SJCRH30 (cell line): ENCODE measurements around the gene SAMD11. TPM values are rescaled to one million over a fixed set of nuclear protein-coding genes. Genes with fewer than 3 reads are reported as not detected.
"Not testable (repeated sequence)": the region's sequence is repeated elsewhere in the genome, so short reads cannot be mapped to it uniquely, and the experiment has no call there.

ENCODE experiments used
- DNase-seq, 2 experiments: peaks; one replicate each; pipeline ENCODE4 v3.0.0-alpha.2; 2015 to 2020
- H3K27ac ChIP-seq: fragments of 250-450 bp; sonication (Bioruptor Pico); 2 replicates; pipeline ENCODE4 v1.5.1; 2020; ENCODE audit warnings: mild to moderate bottlenecking, moderate library complexity
- H3K27me3 ChIP-seq: fragments of 250-450 bp; sonication (Bioruptor Pico); 2 replicates; pipeline ENCODE4 v1.5.1; 2020; ENCODE audit warnings: mild to moderate bottlenecking, moderate library complexity
- H3K36me3 ChIP-seq: fragments of 250-450 bp; sonication (Bioruptor Pico); 2 replicates; pipeline ENCODE4 v1.5.1; 2020; ENCODE audit warnings: mild to moderate bottlenecking, moderate library complexity
- H3K4me1 ChIP-seq: fragments of 250-450 bp; sonication (Bioruptor Pico); 2 replicates; pipeline ENCODE4 v1.5.1; 2020; ENCODE audit warnings: mild to moderate bottlenecking, moderate library complexity
- H3K4me3 ChIP-seq: fragments of 250-450 bp; sonication (Bioruptor Pico); 2 replicates; pipeline ENCODE4 v1.5.1; 2020; ENCODE audit warnings: mild to moderate bottlenecking, moderate library complexity
- H3K9me3 ChIP-seq: fragments of 250-450 bp; sonication (Bioruptor Pico); replicated peaks from 2 replicates; pipeline ENCODE4 v1.5.1; 2020; ENCODE audit warnings: mild to moderate bottlenecking, moderate library complexity
- total RNA-seq: library from RNA; depleted of rRNA; stranded (reverse); fragments of >200 nt; shearing (Covaris generic); gene quantifications from 2 replicates; pipeline ENCODE4 v1.2.3, GENCODE V29; 2014

SAMD11 gene
- total RNA-seq, 1 experiment from 2014 or later: 39.0 TPM

DNA sequence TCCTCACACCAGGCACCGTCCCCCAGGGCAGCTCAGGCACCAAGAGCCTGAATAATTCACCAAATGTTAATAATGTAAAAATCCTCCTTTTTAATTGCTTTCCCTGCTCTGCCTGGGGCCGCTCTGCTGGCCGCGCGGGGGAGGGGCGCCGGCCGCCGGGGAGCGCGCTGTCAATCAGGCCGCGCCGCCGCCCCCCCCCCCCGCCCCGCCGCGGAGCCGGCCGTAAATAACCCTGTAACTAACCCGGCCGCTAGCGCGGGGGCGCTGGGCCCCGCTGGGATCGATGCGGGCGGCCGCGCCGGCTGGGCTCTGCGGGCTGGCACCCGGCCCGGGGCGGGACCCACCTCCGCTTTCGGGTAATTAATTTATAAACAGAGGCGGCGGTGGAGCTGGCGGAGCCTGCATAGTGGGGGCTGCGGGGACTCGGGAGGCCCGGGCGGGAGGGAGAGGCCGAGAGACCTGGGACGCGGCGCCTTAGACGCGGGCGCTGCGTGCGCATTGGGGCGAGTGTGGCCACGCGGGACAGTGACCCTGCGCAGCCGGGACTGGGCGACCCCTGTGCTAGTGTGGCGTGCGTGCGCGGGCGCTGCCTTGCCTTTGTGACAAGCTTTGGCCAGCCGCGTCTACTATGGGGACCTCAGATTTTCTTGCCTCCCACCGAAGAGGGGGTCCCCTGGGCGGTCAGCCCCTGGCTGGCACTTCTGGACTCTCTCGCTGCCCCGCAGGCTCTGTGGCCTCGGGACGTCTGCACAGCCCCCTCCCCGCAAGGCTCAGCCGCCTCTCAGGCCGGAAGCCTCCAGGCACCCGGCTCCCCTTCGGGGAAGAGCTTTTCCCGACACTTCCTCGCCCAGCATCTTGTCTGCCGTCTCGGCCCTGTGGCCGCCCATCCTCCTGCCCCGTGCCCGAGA is 16.6 kb downstream of the SAMD11 start:
- H3K4me3 ChIP-seq: peak overlapping the region; percentile 65
- peak; percentile 80 to 87 for DNase-seq
- no peaks in the 10 kb centered on the region for H3K9me3 ChIP-seq
- peak overlapping the region; percentile 93 for H3K27ac ChIP-seq
- peaks cover 12% of the 10 kb centered on the region for H3K36me3 ChIP-seq
- peaks cover 56% of the 10 kb centered on the region for H3K4me1 ChIP-seq
- no peaks in the 10 kb centered on the region for H3K27me3 ChIP-seq

DNA sequence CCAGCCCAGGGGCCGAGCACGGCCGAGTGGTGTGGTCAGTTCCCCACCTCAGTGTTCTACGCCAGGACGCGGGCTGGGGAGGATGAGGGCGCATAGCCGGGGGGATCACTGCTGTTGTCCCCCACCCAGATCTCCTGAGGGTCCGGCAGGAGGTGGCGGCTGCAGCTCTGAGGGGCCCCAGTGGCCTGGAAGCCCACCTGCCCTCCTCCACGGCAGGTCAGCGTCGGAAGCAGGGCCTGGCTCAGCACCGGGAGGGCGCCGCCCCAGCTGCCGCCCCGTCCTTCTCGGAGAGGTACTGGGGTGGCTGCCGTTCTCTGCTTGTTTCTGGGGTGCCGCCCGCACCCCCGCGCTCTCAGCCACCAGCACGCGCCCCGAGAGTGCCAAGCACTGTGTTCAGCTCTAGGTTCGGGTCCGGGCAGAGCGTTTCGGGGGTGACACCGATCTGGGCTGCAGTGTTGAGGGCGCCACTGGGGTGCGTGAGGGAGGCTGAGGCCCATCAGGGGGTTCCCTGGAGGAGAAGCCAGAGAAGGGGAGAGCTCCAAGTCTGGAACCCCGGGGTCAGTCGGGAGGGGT is 17.4 kb downstream of the SAMD11 start:
- no peak for DNase-seq
- H3K9me3 ChIP-seq: no peaks in the 10 kb centered on the region
- H3K27ac ChIP-seq: peak overlapping the region; percentile 93
- peak overlapping the region; percentile 65 for H3K4me3 ChIP-seq
- H3K36me3 ChIP-seq: peaks cover 18% of the 10 kb centered on the region
- peaks cover 59% of the 10 kb centered on the region for H3K4me1 ChIP-seq
- no peaks in the 10 kb centered on the region for H3K27me3 ChIP-seq

DNA sequence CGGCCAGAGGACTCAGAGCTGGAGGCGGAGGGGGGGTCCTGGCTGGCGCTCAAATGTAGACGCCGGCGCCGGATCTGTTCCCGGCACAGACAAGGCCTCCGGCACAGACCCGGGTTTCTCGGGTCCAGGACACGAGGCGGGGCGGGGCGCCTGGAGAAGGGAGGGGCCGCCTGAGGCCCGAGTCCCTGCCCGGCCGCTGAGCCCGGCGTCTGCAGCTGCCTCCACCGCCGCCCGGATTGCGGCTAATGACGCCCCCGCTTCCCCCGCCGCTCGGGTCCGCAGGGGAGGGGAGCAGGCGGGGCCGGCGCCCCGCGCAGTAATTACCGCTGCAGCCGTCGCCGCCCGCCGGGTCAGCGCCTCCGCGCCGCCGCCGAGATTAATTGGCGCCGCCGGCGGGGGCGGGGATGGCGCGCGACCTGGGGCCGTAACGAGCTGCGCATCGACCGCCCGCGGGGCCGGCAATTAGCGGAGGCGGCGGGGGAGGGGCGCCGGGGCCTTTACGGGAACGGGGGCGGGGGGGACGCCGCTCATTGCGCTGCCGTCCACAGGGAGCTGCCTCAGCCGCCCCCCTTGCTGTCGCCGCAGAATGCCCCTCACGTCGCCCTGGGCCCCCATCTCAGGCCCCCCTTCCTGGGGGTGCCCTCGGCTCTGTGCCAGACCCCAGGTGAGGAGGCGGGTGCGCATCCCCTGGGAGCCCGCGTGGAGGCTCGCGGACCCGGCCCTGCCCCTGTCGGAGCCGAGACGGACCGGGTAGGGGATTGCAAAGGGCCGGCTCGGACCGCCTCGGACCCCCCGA is 18.1 kb downstream of the SAMD11 start:
- H3K4me3 ChIP-seq: peak overlapping the region; percentile 65
- peak; percentile 94 to 96 for DNase-seq
- H3K9me3 ChIP-seq: no peaks in the 10 kb centered on the region
- peaks cover 23% of the 10 kb centered on the region for H3K36me3 ChIP-seq
- H3K27me3 ChIP-seq: no peaks in the 10 kb centered on the region
- H3K27ac ChIP-seq: peak overlapping the region; percentile 93
- peaks cover 53% of the 10 kb centered on the region for H3K4me1 ChIP-seq

DNA sequence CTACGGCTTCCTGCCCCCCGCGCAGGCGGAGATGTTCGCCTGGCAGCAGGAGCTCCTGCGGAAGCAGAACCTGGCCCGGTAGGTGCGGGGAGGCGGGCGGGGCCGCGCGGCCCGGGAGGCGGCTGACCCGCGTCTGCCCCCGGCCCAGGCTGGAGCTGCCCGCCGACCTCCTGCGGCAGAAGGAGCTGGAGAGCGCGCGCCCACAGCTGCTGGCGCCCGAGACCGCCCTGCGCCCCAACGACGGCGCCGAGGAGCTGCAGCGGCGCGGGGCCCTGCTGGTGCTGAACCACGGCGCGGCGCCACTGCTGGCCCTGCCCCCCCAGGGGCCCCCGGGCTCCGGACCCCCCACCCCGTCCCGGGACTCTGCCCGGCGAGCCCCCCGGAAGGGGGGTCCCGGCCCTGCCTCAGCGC is 18.7 kb downstream of the SAMD11 start:
- Histone ChIP-seq H3K4me3 (peak overlapping the region; percentile 65), H3K4me1 (peaks cover 50% of the 10 kb centered on the region), H3K36me3 (peaks cover 30% of the 10 kb centered on the region), H3K27ac (peak overlapping the region; percentile 83), H3K9me3 (no peaks in the 10 kb centered on the region), H3K27me3 (no peaks in the 10 kb centered on the region)
- peak; percentile 62 to 64 for DNase-seq

DNA sequence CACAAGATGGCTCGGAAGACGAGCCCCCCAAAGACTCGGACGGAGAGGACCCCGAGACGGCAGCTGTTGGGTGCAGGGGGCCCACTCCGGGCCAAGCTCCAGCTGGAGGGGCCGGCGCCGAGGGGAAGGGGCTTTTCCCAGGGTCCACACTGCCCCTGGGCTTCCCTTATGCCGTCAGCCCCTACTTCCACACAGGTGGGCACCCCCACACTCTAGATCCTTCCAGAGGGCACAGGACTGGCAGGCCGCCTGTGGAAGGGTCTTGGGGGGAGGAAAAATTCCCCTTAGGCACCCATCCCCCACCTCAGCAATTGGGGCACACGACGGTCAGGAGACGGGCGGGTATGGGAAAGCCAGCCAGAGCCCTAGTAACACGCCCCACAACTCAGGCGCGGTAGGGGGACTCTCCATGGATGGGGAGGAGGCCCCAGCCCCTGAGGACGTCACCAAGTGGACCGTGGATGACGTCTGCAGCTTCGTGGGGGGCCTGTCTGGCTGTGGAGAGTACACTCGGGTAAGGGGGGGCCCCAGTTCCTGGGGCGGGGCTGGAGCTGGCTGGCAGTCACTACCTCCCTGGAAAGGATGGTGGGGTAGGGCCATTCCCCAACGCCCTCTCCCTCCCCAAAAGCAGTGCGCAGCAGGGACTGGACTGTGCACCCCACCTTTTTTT is 19.3 kb downstream of the SAMD11 start:
- H3K4me3 ChIP-seq: peak overlapping the region; percentile 65
- H3K27me3 ChIP-seq: no peaks in the 10 kb centered on the region
- DNase-seq: peak; percentile 83 to 92
- H3K4me1 ChIP-seq: peaks cover 45% of the 10 kb centered on the region
- peak overlapping the region; percentile 83 for H3K27ac ChIP-seq
- peaks cover 36% of the 10 kb centered on the region for H3K36me3 ChIP-seq
- no peaks in the 10 kb centered on the region for H3K9me3 ChIP-seq

DNA sequence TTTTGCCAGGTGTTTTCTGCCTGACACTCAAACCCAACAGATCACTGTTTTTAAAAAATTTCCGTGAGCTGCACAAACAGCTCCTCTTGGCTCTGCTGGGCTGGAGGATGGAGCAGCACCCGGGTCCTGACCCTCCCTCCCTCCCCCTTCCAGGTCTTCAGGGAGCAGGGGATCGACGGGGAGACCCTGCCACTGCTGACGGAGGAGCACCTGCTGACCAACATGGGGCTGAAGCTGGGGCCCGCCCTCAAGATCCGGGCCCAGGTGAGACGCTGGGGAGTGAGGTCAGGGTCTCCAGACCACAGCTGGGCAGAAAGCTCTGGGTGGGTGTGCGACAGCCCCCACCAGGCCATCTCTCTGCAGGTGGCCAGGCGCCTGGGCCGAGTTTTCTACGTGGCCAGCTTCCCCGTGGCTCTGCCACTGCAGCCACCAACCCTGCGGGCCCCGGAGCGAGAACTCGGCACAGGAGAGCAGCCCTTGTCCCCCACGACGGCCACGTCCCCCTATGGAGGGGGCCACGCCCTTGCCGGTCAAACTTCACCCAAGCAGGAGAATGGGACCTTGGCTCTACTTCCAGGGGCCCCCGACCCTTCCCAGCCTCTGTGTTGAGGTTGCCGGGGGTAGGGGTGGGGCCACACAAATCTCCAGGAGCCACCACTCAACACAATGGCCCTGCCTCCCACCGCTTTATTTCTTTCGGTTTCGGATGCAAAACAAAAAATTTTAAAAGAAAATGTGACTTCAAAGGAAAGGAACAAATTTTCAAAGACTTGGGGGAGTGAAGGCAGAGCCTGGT is 20.0 kb downstream of the SAMD11 start:
- H3K4me3 ChIP-seq: peak overlapping the region; percentile 65
- H3K4me1 ChIP-seq: peaks cover 37% of the 10 kb centered on the region
- H3K9me3 ChIP-seq: no peaks in the 10 kb centered on the region
- DNase-seq: no peak
- H3K27me3 ChIP-seq: no peaks in the 10 kb centered on the region
- H3K36me3 ChIP-seq: peaks cover 37% of the 10 kb centered on the region
- H3K27ac ChIP-seq: peak overlapping the region; percentile 83; the same call in 1 of the 2 replicates

DNA sequence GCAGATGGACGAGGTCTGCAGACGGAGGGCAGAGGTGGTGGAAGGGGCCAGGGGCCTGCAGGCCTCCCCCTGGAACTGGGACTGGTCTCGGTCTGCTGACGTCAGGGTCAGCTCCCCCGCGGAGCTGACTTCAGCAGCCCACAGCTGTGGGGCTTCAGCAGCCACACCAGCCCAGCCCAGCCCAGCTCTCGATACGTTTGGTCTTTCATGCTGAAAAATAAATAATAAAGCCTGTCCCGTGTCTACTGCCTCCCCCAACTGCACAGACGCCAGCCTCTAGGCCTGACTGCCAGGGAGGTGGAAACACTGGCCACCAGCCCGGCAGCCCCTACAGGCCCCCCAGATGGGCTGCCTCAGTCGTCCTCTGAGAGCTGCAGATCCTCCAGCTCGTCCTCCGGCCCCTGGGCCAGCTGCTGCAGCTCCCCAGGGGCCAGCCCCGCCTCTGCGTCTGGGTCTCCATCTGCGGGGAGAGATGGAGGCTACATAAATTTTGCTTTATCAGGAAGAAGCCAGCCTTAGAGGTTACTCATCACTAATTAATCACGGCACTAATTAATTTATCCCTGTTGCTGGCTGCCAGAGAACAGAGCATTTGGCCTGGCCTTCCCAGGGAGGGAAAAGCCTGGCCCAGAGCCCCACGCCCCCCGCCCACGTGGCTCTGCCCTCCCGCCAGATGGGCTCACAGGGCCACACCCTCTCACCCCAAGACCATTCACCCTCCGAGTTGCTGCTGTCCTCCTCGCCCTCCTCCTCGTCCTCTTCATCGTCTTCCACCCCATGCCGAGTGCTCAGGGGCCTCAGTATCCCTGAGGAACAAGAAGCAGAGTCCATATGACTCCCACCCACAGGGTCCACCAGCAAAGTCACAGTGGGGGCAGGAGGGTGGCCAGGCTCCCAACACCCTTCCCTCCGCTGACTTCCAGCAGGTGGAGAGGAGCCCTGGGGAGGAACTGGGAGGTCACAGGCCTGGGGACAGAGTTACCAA is 20.9 kb downstream of the SAMD11 start:
- H3K27ac ChIP-seq: peak overlapping the region; percentile 3; the same call in 1 of the 2 replicates
- H3K36me3 ChIP-seq: peaks cover 40% of the 10 kb centered on the region
- H3K27me3 ChIP-seq: no peaks in the 10 kb centered on the region
- peaks cover 29% of the 10 kb centered on the region for H3K4me1 ChIP-seq
- no peaks in the 10 kb centered on the region for H3K9me3 ChIP-seq
- H3K4me3 ChIP-seq: no peak overlapping the region
- DNase-seq: peak; percentile 77 to 78

DNA sequence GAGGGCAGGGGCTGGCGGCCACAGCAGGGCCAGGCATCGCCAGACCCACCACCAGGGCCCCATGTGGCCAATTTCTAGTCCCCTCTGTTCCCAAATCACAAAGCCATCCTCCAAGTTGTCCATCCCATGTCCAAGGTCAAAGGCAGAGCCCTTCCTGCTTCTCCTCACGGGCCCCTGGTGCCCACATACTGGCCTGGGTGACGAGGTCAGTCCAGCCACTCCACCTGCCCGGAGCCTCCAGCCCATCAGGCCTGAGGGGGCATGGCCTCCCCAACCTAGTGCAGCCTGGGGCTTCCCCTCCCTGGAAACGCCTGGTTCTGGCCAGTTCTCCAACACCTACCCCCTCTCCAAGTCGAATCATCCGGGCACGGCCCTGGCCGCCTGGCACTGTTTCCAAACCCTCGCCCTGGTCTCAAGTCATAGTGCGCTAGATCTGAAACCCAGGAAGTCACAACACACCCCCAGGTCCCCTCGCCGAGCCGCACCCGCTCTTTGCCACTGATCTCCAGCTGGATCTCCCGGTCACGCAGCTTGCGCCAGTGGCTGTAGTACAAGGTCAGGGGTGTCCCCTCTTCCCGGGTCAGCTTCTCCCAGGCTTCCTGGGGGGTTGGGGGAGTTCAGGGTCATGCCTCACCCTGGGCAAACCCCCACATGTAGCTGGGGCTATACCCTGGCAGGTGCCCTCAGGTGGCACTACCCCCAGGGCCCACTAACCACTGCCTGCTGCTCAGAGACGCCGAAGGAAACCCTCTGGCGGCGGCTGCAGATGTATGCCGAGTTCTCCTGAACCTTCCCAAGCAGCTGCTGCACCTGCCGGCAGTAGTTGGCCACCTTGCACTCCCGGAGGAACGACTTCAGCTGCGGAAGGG is 22.2 kb downstream of the SAMD11 start:
- Histone ChIP-seq H3K4me1 (peaks cover 25% of the 10 kb centered on the region), H3K36me3 (peaks cover 52% of the 10 kb centered on the region), H3K4me3 (no peak overlapping the region), H3K9me3 (no peaks in the 10 kb centered on the region), H3K27me3 (no peaks in the 10 kb centered on the region), H3K27ac (no peak overlapping the region)
- no peak for DNase-seq

DNA sequence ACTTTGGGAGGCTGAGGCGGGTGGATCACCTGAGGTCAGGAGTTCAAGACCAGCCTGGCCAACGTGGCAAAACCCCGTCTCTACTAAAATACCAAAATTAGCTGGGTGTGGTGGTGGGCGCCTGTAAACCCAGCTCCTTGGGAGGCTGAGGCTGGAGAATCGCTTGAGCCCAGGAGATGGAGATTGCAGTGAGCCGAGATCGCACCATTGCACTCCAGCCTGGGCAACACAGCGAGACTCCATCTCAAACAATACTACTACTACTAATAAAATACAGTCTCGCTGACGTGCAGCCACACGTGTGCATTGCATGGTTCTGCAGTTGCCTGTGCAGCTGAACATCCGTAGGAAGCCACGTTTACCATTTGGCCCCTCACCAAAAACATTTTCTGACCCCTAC is 23.1 kb downstream of the SAMD11 start:
- H3K27me3 ChIP-seq, H3K27ac ChIP-seq, H3K4me3 ChIP-seq, DNase-seq, H3K9me3 ChIP-seq: not testable (repeated sequence)
- Histone ChIP-seq H3K4me1 (peaks cover 25% of the 10 kb centered on the region), H3K36me3 (peaks cover 61% of the 10 kb centered on the region)

DNA sequence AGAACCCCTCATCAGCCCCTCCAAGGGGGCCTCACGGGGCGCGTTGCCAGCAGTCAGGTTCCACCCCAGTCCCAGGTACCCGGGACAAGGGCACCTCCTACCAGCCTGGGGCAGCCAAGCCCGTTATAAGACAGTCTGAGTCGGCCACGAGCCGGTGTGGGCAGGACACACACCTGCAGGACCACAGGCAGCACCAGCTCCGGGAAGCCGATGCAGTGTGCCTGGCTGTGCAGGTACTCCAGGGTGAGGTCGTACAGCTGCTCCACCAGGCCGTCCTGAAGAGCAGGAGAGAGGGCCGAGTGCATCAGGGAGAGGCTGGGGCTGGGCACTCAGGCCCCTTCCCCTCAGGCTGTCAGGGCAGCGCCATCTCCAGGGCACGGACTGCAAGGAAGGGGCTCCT is 24.2 kb downstream of the SAMD11 start:
- no peak for DNase-seq
- H3K36me3 ChIP-seq: peaks cover 72% of the 10 kb centered on the region
- no peak overlapping the region for H3K27ac ChIP-seq
- H3K9me3 ChIP-seq: no peaks in the 10 kb centered on the region
- H3K27me3 ChIP-seq: no peaks in the 10 kb centered on the region
- peaks cover 25% of the 10 kb centered on the region for H3K4me1 ChIP-seq
- no peak overlapping the region for H3K4me3 ChIP-seq

DNA sequence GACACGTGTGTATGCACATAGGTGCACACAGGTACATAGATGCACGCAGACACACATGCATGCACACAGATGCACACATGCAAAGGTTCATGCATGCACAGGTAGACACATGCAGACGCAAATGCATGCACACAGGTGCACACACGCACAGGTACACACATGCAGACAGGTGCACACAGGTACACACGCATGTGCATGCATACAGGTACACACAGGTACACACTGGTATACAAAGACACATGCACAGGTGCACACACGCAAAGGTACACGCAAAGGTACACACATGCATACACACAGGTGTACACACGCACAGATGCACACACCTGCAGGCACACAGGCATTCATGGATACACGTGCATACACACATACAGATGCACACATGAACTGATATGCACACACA is 26.5 kb downstream of the SAMD11 start:
- no peak for DNase-seq
- H3K27me3 ChIP-seq: no peaks in the 10 kb centered on the region
- H3K9me3 ChIP-seq: no peaks in the 10 kb centered on the region
- no peak overlapping the region for H3K4me3 ChIP-seq
- H3K27ac ChIP-seq: no peak overlapping the region
- H3K4me1 ChIP-seq: peaks cover 8% of the 10 kb centered on the region
- H3K36me3 ChIP-seq: peaks cover 78% of the 10 kb centered on the region

DNA sequence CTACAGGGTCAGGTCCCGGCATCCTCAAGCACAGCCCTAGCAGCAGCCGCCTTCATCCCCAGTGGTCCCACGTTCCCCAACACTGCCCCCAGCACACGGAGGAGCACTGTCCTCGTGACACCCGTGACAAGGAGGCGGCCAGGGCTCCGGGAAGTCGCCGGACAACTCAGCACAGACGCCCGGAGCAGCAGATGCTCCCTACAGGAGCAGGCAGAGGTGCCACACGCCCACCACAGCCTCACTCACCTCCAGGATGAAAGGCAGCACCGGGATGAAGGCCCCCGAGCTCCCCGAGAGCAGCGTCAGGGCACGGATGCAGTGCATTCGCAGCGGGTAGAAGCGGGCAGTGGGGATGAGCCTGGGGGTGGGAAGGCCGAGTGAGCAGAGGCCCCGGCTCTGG is 27.2 kb downstream of the SAMD11 start:
- no peaks in the 10 kb centered on the region for H3K27me3 ChIP-seq
- H3K4me3 ChIP-seq: no peak overlapping the region
- peaks cover 80% of the 10 kb centered on the region for H3K36me3 ChIP-seq
- H3K27ac ChIP-seq: no peak overlapping the region
- peaks cover 1% of the 10 kb centered on the region; the same call in 1 of the 2 replicates for H3K4me1 ChIP-seq
- DNase-seq: no peak
- H3K9me3 ChIP-seq: no peaks in the 10 kb centered on the region
